Measurements from ENCODE around the gene LRRC14B.
"Not testable (repeated sequence)": the region's sequence is repeated elsewhere in the genome, so short reads cannot be mapped to it uniquely, and the experiment has no call there.

The LRRC14B gene

DNA sequence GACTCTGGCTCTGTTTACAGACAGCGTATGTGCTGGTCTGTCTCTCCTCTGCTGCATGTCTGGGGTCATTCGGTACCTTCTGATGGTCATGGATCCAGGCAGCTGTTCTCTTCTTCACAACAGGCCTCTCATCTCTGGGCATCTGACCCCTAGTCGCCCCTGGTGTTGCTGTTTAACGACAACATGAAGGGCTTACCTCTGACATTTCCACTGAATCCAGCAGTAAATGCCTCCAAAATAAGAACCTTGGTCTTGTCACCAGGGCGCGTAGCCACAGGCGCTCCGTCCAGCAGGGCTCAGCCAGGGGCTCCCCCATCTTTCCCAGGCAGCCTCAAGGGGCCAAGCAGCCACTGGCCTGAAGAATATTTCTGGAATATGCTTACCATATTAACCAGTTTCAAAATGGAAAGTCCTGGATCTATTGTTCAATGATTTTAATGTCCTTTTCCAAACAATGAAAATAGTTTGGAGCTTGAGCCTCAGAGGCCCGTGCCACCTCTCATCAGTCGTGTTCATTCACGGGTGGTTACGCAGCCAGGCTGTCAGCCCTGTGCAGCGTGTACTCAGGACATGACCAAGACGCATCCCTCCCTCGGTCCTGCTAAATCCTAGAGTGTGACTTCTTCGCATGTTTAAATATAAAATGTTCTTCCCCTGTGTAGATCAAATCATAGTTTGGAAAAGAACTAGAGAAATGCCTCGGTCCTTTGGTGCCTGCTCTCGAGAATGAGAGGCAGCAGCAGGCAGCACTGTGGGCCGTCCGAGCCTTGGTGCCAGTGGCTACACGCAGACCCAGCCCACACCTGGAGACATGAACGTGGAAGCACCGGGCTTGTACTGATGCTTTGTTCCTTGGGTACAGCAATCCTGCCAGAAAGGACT, 30.1 kb upstream of the LRRC14B start:
- no peak for DNase-seq (ENCODE audit: low spot score)

DNA sequence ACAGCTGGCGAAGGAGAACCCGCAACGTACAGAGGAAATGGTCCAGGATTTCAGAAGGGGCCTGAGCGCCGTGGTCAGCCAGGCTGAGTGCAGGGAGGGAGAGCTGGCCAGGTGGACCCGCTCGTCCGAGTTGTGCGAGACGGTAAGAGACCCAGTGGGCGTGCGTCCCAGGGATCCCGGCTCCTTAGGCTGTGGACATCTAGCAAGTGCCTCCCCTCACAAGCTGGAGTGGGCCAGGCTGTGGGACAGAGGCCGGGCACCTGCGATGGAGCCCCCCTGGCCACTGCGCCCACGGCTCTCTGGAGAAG, 29.5 kb upstream of the LRRC14B start:
- DNase-seq (ENCODE audit: low spot score) = no peak

GRCh38 chr5:162190-162564, 29.1 kb upstream of the LRRC14B start:
- DNase-seq (ENCODE audit: low spot score) = no peak

GRCh38 chr5:162565-163337, 28.5 kb upstream of the LRRC14B start:
- DNase-seq (ENCODE audit: low spot score) = no peak

DNA sequence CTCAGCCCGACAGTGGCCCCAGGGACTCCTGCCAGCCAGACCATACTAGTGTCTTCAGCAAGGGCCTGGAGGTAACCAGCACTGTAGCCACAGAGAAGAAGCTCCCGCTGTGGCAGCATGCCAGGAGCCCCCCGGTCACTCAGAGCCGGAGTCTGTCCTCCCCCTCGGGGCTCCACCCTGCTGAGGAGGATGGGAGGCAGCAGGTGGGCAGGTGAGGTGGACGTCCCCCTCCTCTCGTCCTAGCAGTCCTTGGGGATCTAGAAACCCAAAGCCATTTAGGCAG, 28.0 kb upstream of the LRRC14B start:
- DNase-seq (ENCODE audit: low spot score) = no peak

- no peak for DNase-seq (ENCODE audit: low spot score)
Observed at GRCh38 chr5:163841-164240, 27.5 kb upstream of the LRRC14B start.

DNA sequence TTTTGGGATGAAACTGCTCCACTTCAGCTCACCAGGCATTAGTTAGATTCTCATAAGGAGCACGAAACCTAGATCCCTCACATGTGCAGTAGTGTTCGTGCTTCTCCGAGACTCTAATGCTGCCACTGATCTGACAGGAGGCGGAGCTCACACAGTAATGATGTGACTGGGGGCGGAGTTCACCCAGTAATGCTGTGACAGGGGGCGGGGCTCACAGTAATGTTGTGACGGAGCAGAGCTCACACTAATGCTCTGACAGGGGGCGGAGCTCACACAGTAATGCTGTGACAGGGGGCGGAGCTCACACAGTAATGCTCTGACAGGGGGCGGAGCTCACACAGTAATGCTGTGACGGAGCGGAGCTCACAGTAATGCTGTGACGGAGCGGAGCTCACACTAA, 27.1 kb upstream of the LRRC14B start:
- no peak for DNase-seq (ENCODE audit: low spot score)

DNA sequence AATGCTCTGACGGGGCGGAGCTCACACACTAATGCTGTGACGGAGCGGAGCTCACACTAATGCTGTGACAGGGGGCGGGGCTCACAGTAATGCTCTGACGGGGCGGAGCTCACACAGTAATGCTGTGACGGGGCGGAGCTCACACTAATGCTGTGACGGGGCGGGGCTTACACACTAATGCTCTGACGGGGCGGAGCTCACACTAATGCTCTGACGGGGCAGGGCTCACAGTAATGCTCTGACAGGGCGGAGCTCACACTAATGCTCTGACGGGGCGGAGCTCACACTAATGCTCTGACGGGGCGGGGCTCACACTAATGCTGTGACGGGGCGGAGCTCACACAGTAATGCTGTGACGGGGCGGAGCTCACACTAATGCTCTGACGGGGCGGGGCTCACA, 26.5 kb upstream of the LRRC14B start:
- DNase-seq (ENCODE audit: low spot score) = not testable (repeated sequence)

DNA sequence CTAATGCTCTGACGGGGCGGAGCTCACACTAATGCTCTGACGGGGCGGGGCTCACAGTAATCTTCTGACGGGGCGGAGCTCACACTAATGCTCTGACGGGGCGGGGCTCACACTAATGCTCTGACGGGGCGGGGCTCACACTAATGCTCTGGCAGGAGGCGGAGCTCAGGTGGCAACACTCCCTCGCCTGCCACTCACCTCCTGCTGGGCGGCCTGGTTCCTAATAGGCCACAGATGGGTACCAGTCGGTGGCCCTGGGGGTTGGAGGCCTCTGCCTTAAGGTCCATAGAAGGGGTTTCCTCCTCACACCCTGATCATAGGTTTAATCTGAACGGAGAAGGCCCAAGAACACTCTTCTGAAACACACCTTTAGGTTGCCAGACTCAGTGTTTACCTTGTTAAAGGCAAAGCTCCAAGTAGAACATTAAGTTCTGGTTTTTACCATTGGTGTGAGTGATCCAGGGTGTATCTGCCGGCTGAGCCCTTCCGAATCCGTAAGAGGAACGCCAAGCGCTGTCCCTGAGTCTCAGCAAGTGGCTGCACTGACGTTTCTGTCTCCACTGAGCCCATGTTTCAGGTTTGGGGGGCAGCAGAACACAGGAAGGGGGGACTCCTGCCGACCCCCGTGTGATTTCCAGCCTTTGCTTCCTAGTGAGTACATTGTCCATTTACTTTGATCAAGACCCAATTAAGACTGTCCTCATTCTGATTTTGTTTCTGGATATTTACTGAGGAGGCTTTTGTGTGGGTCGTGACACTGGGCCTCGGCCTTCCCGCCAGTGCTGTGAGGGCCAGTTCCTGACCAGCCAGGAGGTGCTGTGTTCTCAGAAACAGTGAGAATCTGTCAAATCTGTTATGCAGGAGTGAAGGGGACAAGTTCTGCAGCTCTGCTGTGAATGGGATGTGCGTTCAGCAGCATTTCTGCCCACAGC, 24.6 kb upstream of the LRRC14B start:
- DNase-seq (ENCODE audit: low spot score) = no peak

DNA sequence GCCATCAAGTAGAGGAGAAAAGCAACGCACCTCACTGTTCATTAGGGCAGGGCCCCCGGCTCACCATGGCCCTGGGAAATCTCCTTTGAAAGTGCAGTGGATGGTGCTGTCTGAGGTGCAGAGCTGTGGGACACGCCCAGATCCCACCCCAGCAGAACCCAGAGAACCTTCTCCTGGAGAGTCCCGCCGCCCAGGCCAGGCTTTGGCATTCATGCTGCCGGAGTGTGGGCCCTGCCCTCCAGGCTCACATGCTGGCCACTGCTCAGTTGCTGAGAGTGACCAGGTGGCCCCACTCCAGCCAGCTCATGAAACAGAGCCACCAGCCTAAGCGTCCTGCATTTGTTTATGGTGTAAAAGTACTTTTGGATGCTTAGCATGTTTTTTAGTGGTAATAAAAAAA, 23.8 kb upstream of the LRRC14B start:
- DNase-seq (ENCODE audit: low spot score) = no peak

GRCh38 chr5:167982-168660, 23.2 kb upstream of the LRRC14B start:
- DNase-seq (ENCODE audit: low spot score) = no peak

DNA sequence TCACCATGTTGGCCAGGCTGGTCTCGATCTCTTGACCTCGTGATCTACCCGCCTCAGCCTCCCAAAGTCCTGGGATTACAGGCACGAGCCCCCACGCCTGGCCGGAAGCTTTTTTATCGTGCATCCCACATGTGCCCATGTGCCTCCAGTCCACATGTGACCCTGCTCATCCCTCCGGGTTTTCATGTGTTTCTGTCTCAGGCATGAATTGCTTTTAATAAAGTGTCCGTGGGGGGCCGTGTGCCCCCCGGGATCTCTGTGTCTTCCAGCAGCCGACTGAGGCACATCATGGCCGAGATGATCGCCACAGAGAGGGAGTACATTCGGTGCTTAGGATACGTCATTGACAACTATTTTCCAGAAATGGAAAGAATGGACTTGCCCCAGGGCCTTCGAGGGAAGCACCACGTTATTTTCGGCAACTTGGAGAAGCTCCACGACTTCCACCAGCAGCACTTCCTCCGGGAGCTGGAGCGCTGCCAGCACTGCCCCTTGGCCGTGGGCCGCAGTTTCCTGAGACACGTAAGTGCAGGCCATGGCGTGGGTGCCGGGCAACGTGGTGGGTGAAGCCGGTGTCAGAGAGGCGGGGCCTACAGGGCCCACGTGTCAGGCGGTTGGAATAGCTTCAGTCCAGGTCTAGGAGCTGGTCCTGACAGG, 22.1 kb upstream of the LRRC14B start:
- no peak for DNase-seq (ENCODE audit: low spot score)

DNA sequence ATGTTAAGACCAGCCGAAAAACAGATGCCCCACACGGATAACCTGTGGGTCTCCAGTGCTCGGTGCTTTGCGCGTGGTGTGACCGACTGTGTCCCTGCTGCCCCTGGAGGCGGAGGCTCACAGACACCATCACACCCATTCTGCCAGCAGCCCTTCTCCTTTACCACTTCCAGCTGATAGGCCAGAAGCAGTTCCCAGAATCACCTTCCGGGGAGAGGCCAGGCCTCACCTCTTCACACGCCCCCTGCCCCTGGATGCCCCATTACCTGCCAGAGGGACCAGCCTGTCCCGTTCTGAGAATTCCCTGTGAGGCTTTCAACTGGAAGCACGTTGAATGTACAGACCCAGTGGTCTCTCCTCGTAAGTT, 21.6 kb upstream of the LRRC14B start:
- DNase-seq (ENCODE audit: low spot score) = no peak

DNA sequence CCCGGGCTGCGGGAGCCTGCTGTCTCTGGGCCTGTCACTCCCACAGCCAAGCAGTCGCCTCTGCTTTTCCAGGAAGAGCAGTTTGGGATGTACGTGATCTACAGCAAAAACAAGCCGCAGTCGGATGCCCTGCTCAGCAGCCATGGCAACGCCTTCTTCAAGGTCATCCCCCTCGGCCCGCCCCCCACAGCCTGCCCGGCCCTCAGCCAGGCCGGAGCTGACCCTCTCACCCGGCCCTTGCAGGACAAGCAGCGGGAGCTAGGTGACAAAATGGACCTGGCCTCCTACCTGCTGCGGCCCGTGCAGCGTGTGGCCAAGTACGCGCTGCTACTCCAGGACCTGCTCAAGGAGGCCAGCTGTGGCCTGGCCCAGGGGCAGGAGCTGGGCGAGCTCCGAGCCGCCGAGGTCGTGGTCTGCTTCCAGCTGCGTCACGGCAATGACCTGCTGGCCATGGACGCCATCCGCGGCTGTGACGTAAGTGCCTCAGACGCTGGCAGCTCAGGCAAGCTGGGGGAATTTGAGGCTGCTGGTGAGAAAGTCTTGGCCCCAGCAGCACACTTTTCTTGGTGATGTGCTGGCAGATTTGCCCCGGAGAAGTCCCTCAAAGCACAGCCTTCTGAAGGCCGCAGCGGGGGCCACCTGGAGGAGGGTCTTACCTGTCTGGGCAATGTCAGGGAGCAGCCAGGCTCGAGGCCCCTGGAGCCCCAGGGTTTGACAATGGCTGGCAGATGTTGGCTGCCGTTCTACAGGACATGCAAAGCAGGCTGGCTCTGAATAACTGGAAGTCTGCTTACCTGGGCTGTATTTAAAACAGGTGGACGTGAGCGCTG, 20.1 kb upstream of the LRRC14B start:
- DNase-seq (ENCODE audit: low spot score) = no peak

DNA sequence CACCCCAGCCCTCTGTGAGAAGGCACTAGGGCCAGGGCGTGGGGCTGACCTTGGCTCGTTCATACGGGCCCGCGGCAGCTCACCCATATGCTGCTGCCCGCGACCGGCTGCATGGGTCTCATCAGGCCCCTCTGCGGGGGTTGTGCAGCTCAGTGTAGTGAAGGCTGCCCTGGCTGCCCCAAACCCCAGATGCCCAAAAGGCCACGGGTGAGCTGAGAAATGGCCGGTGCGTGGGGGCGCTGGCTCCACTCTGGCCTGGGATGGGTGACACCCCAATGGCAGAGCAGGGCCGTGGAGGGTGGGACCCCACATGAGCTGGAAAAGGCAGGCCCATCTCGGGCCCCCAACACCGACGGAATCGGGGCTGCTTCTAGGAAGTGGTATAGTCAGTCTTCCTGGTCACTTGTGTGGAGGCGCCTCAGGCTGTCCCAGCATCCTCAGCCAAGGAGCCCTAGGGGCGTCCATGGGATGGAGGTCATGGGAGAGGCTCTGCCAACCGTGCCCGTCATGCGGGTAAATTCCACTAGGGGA, 19.4 kb upstream of the LRRC14B start:
- DNase-seq (ENCODE audit: low spot score) = no peak

- DNase-seq (ENCODE audit: low spot score) = no peak
Observed at GRCh38 chr5:172421-172820, 18.9 kb upstream of the LRRC14B start.

DNA sequence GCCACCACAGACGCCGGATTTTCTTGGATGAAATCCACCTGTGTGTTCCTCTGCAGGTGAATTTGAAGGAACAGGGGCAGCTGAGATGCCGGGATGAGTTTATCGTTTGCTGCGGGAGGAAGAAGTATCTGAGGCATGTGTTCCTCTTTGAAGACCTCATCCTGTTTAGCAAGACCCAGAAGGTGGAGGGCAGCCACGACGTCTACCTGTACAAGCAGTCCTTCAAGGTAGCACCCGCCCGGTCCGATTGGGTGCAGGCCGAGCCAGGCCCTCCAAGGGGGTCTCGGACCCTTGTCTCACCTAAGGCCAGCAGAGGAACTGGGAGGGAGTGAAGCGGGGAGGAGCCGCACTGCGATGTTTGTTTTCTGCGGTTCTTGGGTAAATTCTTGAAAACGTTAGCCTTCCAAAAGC, 18.4 kb upstream of the LRRC14B start:
- no peak for DNase-seq (ENCODE audit: low spot score)

- DNase-seq (ENCODE audit: low spot score) = no peak
Observed at GRCh38 chr5:173392-174290, 17.7 kb upstream of the LRRC14B start.

- DNase-seq (ENCODE audit: low spot score) = no peak
Observed at GRCh38 chr5:174291-174600, 17.0 kb upstream of the LRRC14B start.

Measured in hematopoietic multipotent progenitor cell treated with erythropoietin and hydrocortisone succinate and interleukin-3 and kit ligand, for 17 days (in vitro differentiated cells).